HepG2 (cell line): ENCODE data around the gene ZCCHC24. TPM values are rescaled to one million over a fixed set of nuclear protein-coding genes. Genes with fewer than 3 reads are reported as not detected.

Experiments used
- ADNP ChIP-seq: sonication (generic); formaldehyde crosslinking; IDR thresholded peaks from 2 replicates; pipeline ENCODE4 v1.4.0; 2020; ENCODE audit warnings: missing genetic modification reagents
- HMGXB4 ChIP-seq, 2 experiments: sonication (generic) in 1 of 2; formaldehyde crosslinking in 1 of 2; IDR thresholded peaks; 2 replicates each; pipeline versions ENCODE4 v1.4.0 to v1.6.1; 2018 to 2020; ENCODE audit warnings: missing genetic modification reagents in 2 of 2, borderline replicate concordance in 1 of 2, low read depth in 1 of 2, mild to moderate bottlenecking in 1 of 2, missing biosample characterization in 1 of 2
- NFE2L2 ChIP-seq: fragments of 150-350 bp; IDR thresholded peaks from 2 replicates; pipeline ENCODE4 v1.6.1; 2014; ENCODE audit warnings: low read length
- POLR2G ChIP-seq: fragments of 200-400 bp; formaldehyde crosslinking; IDR thresholded peaks from 2 replicates; pipeline ENCODE4 v1.6.1; 2018; ENCODE audit warnings: mild to moderate bottlenecking, low read depth, low read length, moderate library complexity
- TRAFD1 ChIP-seq: sonication (generic); formaldehyde crosslinking; IDR thresholded peaks from 2 replicates; pipeline ENCODE4 v1.5.1; 2020; ENCODE audit warnings: missing genetic modification reagents, mild to moderate bottlenecking, borderline replicate concordance
- ZNF263 ChIP-seq: sonication (generic); formaldehyde crosslinking; IDR thresholded peaks from 2 replicates; pipeline ENCODE4 v1.4.0; 2020; ENCODE audit warnings: missing genetic modification reagents
- ZNF407 ChIP-seq: sonication (generic); formaldehyde crosslinking; IDR thresholded peaks from one replicate; pipeline ENCODE4 v1.5.1; 2020; ENCODE audit warnings: mild to moderate bottlenecking, missing genetic modification reagents; ENCODE audit errors: not compliant biosample characterization
- ZNF484 ChIP-seq: sonication (generic); formaldehyde crosslinking; IDR thresholded peaks from 2 replicates; pipeline ENCODE4 v1.5.1; 2020; ENCODE audit warnings: mild to moderate bottlenecking, low read depth, missing genetic modification reagents, borderline replicate concordance
- ZNF747 ChIP-seq: sonication (generic); formaldehyde crosslinking; IDR thresholded peaks from 2 replicates; pipeline ENCODE4 v1.8.1; 2023; ENCODE audit warnings: missing genetic modification reagents, mild to moderate bottlenecking, borderline replicate concordance
- ZNF75D ChIP-seq: sonication (generic); formaldehyde crosslinking; IDR thresholded peaks from 2 replicates; pipeline ENCODE4 v1.8.1; 2023; ENCODE audit warnings: missing genetic modification reagents, mild to moderate bottlenecking, borderline replicate concordance
- ZNF850 ChIP-seq: sonication (generic); formaldehyde crosslinking; conservative IDR thresholded peaks from 2 replicates; pipeline ENCODE4 v1.9.0; 2021; ENCODE audit warnings: mild to moderate bottlenecking, missing genetic modification reagents
- polyA plus RNA-seq, 8 experiments: library from polyadenylated mRNA; depleted of rRNA in 3 of 8; stranded (reverse) in 7 of 8; unstranded in 1 of 8; fragments of >200 nt; fragmentation: Illumina TruSeq in 4 of 8; extraction: Trizol in 4 of 8; gene quantifications; 2 replicates each; pipeline versions ENCODE4 v1.2.1 to v1.2.3, GENCODE V29; 2011 to 2016; ENCODE audit warnings: low read depth in 4 of 8, missing spikeins in 1 of 8, mixed read lengths in 1 of 8; ENCODE audit not compliant: insufficient read depth in 1 of 8
- total RNA-seq, 5 experiments: library from RNA; depleted of rRNA; stranded (reverse); fragments of >200 nt; fragmentation: Illumina TruSeq; extraction: Trizol; gene quantifications; 2 replicates each; pipeline ENCODE4 v1.2.3, GENCODE V29; 2016; ENCODE audit warnings: low read depth in 1 of 5

Gene ZCCHC24
- total and polyA plus RNA-seq, 2 of the 13 experiments (the other 11 are each of a cell fraction or from before 2014, with no cell fraction given) = 3.1 to 7.9 TPM

GRCh38 chr10:79436066-79436849, 9.2 kb downstream of the ZCCHC24 start (continued):
- TF ChIP-seq ZNF407 = no peak
- TF ChIP-seq NFE2L2 = no peak
- TF ChIP-seq ZNF747 (CRISPR knock-in tag) = no peak
- no peak for TF ChIP-seq HMGXB4 (CRISPR knock-in tag; IDR thresholded peaks at IDR 0.05; ENCODE audit: borderline replicate concordance in 1 of 2, low read depth in 1 of 2)
- TF ChIP-seq TRAFD1 (CRISPR knock-in tag) = no peak
- TF ChIP-seq ZNF850 (CRISPR knock-in tag) = no peak
- TF ChIP-seq ZNF484 (CRISPR knock-in tag) = no peak
- no peak for TF ChIP-seq ZNF263 (CRISPR knock-in tag)
- no peak for TF ChIP-seq ADNP
- no peak for TF ChIP-seq ZNF75D (CRISPR knock-in tag)
- TF ChIP-seq POLR2G = no peak
